Mesendoderm (in vitro differentiated cells): ENCODE data around the gene PCOLCE2.

Source experiments
- DNase-seq: peaks from one replicate; pipeline ENCODE4 v3.0.0; 2013
- H2AK5ac ChIP-seq: 2 replicates; pipeline ENCODE4 v1.6.1; 2013; ENCODE audit warnings: low read length, inconsistent platforms
- H2BK120ac ChIP-seq: 2 replicates; pipeline ENCODE4 v1.6.1; 2013; ENCODE audit warnings: low read depth, mild to moderate bottlenecking, low read length, moderate library complexity, mixed read lengths
- H2BK15ac ChIP-seq: replicated peaks from 2 replicates; pipeline ENCODE4 v1.6.1; 2013; ENCODE audit warnings: low read depth, mild to moderate bottlenecking, moderate library complexity
- H2BK5ac ChIP-seq: 2 replicates; pipeline ENCODE4 v1.6.1; 2013; ENCODE audit warnings: low read length, inconsistent platforms
- H3K18ac ChIP-seq: 2 replicates; pipeline ENCODE4 v1.6.1; 2013; ENCODE audit warnings: mild to moderate bottlenecking, low read length, mixed read lengths
- H3K23ac ChIP-seq: one replicate; pipeline ENCODE4 v1.6.1; 2013; ENCODE audit warnings: low read length
- H3K27ac ChIP-seq: 2 replicates; pipeline ENCODE4 v1.5.1; 2013; ENCODE audit warnings: low read depth, mild to moderate bottlenecking, inconsistent platforms, low read length, moderate library complexity
- H3K27me3 ChIP-seq: 2 replicates; pipeline ENCODE4 v1.6.1; 2013; ENCODE audit warnings: low read length, control low read depth, mild to moderate bottlenecking, inconsistent platforms; ENCODE audit not compliant: insufficient read depth, poor library complexity
- H3K36me3 ChIP-seq: 2 replicates; pipeline ENCODE4 v1.6.1; 2013; ENCODE audit warnings: low read length, inconsistent platforms; ENCODE audit not compliant: control insufficient read depth, insufficient read depth
- H3K4ac ChIP-seq: one replicate; pipeline ENCODE4 v1.6.1; 2013; ENCODE audit warnings: low read depth, mild to moderate bottlenecking, low read length, moderate library complexity
- H3K4me1 ChIP-seq: 2 replicates; pipeline ENCODE4 v1.6.1; 2013; ENCODE audit warnings: low read depth, low read length, inconsistent platforms; ENCODE audit not compliant: control insufficient read depth
- H3K4me2 ChIP-seq: 2 replicates; pipeline ENCODE4 v1.6.1; 2013; ENCODE audit warnings: low read length
- H3K4me3 ChIP-seq: 2 replicates; pipeline ENCODE4 v1.5.1; 2013; ENCODE audit warnings: mild to moderate bottlenecking, low read length
- H3K56ac ChIP-seq: one replicate; pipeline ENCODE4 v1.6.1; 2013; ENCODE audit warnings: low read length
- H3K79me1 ChIP-seq: 2 replicates; pipeline ENCODE4 v1.6.1; 2013; ENCODE audit warnings: low read length, inconsistent platforms
- H3K79me2 ChIP-seq: 2 replicates; pipeline ENCODE4 v1.6.1; 2013; ENCODE audit warnings: mild to moderate bottlenecking, low read length; ENCODE audit not compliant: control insufficient read depth, insufficient read depth
- H3K9ac ChIP-seq: 2 replicates; pipeline ENCODE4 v1.6.1; 2013; ENCODE audit warnings: low read length, inconsistent platforms
- H4K5ac ChIP-seq: one replicate; pipeline ENCODE4 v1.6.1; 2013; ENCODE audit warnings: low read length
- H4K8ac ChIP-seq: one replicate; pipeline ENCODE4 v1.6.1; 2013; ENCODE audit warnings: low read depth, mild to moderate bottlenecking, control low read depth, low read length, moderate library complexity
- WGBS: extraction: QIAGEN DNeasy Blood & Tissue Kit; methylation state at CpG from one replicate; pipeline ENCODE4 v1.1.7; 2013; ENCODE audit warnings: low lambda C conversion rate, missing lambda C conversion rate; ENCODE audit not compliant: insufficient coverage; ENCODE audit errors: extremely low coverage; 5-methylcytosine and 5-hydroxymethylcytosine counted together

The PCOLCE2 gene

GRCh38 chr3:142809259-142809658 lies 79.6 kb downstream of the PCOLCE2 start:
- WGBS: no CpG with 5 or more reads among the region's 3 CpGs
- Histone ChIP-seq H3K27ac (no peak overlapping the region), H3K4me3 (no peak overlapping the region), H2BK15ac (no peak overlapping the region), H3K4me2 (no peak overlapping the region), H3K79me1 (no peaks in the 10 kb centered on the region), H3K27me3 (no peaks in the 10 kb centered on the region), H3K56ac (no peak overlapping the region), H3K36me3 (no peaks in the 10 kb centered on the region), H3K79me2 (no peaks in the 10 kb centered on the region), H3K23ac (no peak overlapping the region), H4K8ac (no peak overlapping the region), H2BK120ac (no peak overlapping the region), H2AK5ac (no peak overlapping the region), H3K4ac (no peak overlapping the region), H3K9ac (no peak overlapping the region), H2BK5ac (no peak overlapping the region), H3K18ac (no peak overlapping the region), H4K5ac (no peak overlapping the region), H3K4me1 (no peaks in the 10 kb centered on the region)
- DNase-seq: no peak

- Histone ChIP-seq H3K36me3 (no peaks in the 10 kb centered on the region), H3K9ac (no peak overlapping the region), H4K5ac (no peak overlapping the region), H3K79me1 (no peaks in the 10 kb centered on the region), H3K27me3 (no peaks in the 10 kb centered on the region), H3K79me2 (no peaks in the 10 kb centered on the region), H2BK5ac (no peak overlapping the region), H2BK120ac (no peak overlapping the region), H3K4ac (no peak overlapping the region), H2BK15ac (no peak overlapping the region), H3K18ac (no peak overlapping the region), H3K23ac (no peak overlapping the region), H4K8ac (no peak overlapping the region), H3K27ac (no peak overlapping the region), H3K4me2 (no peak overlapping the region), H3K56ac (no peak overlapping the region), H2AK5ac (no peak overlapping the region), H3K4me1 (no peaks in the 10 kb centered on the region), H3K4me3 (no peak overlapping the region)
- WGBS: no CpG with 5 or more reads among the region's 9 CpGs
- peak; percentile 34 for DNase-seq
These were observed 80.6 kb downstream of the PCOLCE2 start for GRCh38 chr3:142808103-142808917.

GRCh38 chr3:142802891-142803290 lies 86.0 kb downstream of the PCOLCE2 start:
- no CpG with 5 or more reads among the region's 1 CpG for WGBS

GRCh38 chr3:142801746-142802145 lies 87.1 kb downstream of the PCOLCE2 start:
- peak; percentile 57 for DNase-seq
- H3K18ac ChIP-seq: no peak overlapping the region
- H4K8ac ChIP-seq: no peak overlapping the region
- H3K9ac ChIP-seq: no peak overlapping the region
- H2AK5ac ChIP-seq: no peak overlapping the region
- no peak overlapping the region for H2BK5ac ChIP-seq
- no peaks in the 10 kb centered on the region for H3K4me1 ChIP-seq
- no peak overlapping the region for H3K56ac ChIP-seq
- H2BK120ac ChIP-seq: no peak overlapping the region
- H3K79me2 ChIP-seq: no peaks in the 10 kb centered on the region
- WGBS: no CpG with 5 or more reads among the region's 2 CpGs
- H3K36me3 ChIP-seq: no peaks in the 10 kb centered on the region
- no peak overlapping the region for H2BK15ac ChIP-seq
- H3K4me2 ChIP-seq: no peak overlapping the region
- no peaks in the 10 kb centered on the region for H3K27me3 ChIP-seq
- no peak overlapping the region for H3K4ac ChIP-seq
- H3K23ac ChIP-seq: no peak overlapping the region
- no peak overlapping the region for H3K4me3 ChIP-seq
- H3K79me1 ChIP-seq: no peaks in the 10 kb centered on the region
- H4K5ac ChIP-seq: no peak overlapping the region
- H3K27ac ChIP-seq: no peak overlapping the region

More at GRCh38 chr3:142802891-142803290, 86.0 kb downstream of the PCOLCE2 start:
- Histone ChIP-seq H3K4me1 (no peaks in the 10 kb centered on the region), H3K4ac (no peak overlapping the region), H3K9ac (no peak overlapping the region), H2BK5ac (no peak overlapping the region), H3K56ac (no peak overlapping the region), H2BK120ac (no peak overlapping the region), H4K8ac (no peak overlapping the region), H2BK15ac (no peak overlapping the region), H3K27me3 (no peaks in the 10 kb centered on the region), H3K79me2 (no peaks in the 10 kb centered on the region), H4K5ac (no peak overlapping the region), H3K23ac (no peak overlapping the region), H3K79me1 (no peaks in the 10 kb centered on the region), H3K27ac (no peak overlapping the region), H3K18ac (no peak overlapping the region), H3K4me2 (no peak overlapping the region), H3K4me3 (no peak overlapping the region), H2AK5ac (no peak overlapping the region), H3K36me3 (no peaks in the 10 kb centered on the region)
- no peak for DNase-seq

GRCh38 chr3:142796823-142797222 lies 92.1 kb downstream of the PCOLCE2 start:
- Histone ChIP-seq H3K79me1 (no peaks in the 10 kb centered on the region), H2BK15ac (no peak overlapping the region), H3K23ac (no peak overlapping the region), H4K5ac (no peak overlapping the region), H2BK120ac (no peak overlapping the region), H3K27me3 (no peaks in the 10 kb centered on the region), H3K4me3 (no peak overlapping the region), H3K4ac (no peak overlapping the region), H3K4me2 (no peak overlapping the region), H3K4me1 (no peaks in the 10 kb centered on the region), H3K79me2 (no peaks in the 10 kb centered on the region), H3K56ac (no peak overlapping the region), H3K36me3 (no peaks in the 10 kb centered on the region), H3K9ac (no peak overlapping the region), H2AK5ac (no peak overlapping the region), H3K18ac (no peak overlapping the region), H2BK5ac (no peak overlapping the region), H4K8ac (no peak overlapping the region), H3K27ac (no peak overlapping the region)
- WGBS: no CpG with 5 or more reads among the region's 2 CpGs
- no peak for DNase-seq

- H3K56ac ChIP-seq: no peak overlapping the region
- DNase-seq: no peak
- H3K23ac ChIP-seq: no peak overlapping the region
- H2AK5ac ChIP-seq: no peak overlapping the region
- no peak overlapping the region for H4K5ac ChIP-seq
- H3K4me3 ChIP-seq: no peak overlapping the region
- no peak overlapping the region for H2BK15ac ChIP-seq
- no peaks in the 10 kb centered on the region for H3K36me3 ChIP-seq
- H3K79me2 ChIP-seq: no peaks in the 10 kb centered on the region
- no peak overlapping the region for H3K9ac ChIP-seq
- H3K27me3 ChIP-seq: no peaks in the 10 kb centered on the region
- no peak overlapping the region for H3K4ac ChIP-seq
- WGBS: no CpG with 5 or more reads among the region's 1 CpG
- H4K8ac ChIP-seq: no peak overlapping the region
- no peak overlapping the region for H3K4me2 ChIP-seq
- no peak overlapping the region for H3K27ac ChIP-seq
- no peak overlapping the region for H2BK5ac ChIP-seq
- H3K79me1 ChIP-seq: no peaks in the 10 kb centered on the region
- no peaks in the 10 kb centered on the region for H3K4me1 ChIP-seq
- no peak overlapping the region for H2BK120ac ChIP-seq
- H3K18ac ChIP-seq: no peak overlapping the region
These were observed 93.6 kb downstream of the PCOLCE2 start for GRCh38 chr3:142795332-142795731.
